ENCODE data around the gene RERE.
A peak's percentile ranks its signal among the peaks of the same experiment; 100 is the strongest.

The RERE gene

DNA sequence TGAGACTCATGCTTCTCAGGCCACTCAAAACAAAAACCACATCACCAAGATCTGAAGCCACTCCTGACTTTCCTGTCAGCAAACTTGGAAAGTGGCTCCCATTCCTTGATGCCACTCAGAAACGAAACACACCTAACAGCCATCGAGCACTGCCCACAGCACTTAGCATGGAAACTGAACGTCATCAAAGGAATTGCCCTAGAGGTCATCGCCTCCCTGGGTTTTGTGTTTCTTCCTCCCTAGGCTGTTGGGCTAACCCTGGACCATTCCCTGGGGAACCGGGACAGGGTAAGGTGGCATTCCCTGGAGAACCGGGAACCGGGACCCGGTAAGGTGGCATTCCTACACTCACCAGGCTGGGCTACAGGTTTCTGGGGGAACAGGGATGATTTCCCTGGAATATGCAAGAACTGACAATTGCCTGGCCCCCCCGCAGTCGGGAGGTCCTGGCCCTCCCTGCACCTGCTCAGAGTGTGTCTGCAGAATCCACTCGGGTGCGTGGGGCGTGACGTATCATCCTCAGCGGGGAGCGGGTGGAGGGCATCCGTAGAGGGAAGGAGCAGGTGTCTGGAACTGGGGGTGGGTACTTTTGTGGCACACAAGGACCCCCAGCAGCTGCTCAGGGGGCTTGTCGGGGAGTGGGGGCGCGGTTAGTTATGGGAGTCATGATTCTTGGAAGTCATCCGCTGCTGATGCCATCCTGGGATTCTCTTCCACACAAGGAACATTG is 469.2 kb downstream of the RERE start:
- TF ChIP-seq JUND (IDR thresholded peaks at IDR 0.05; ENCODE audit: low read depth), result no peak
- no peak for DNase-seq (ENCODE audit: low read depth in 1 of 2, low spot score in 1 of 2)
- in situ Hi-C loops (cut with HindIII; ENCODE audit: low pct_unique_long_range_greater_than_20kb, low sequenced_read_pairs), result no loop called here

DNA sequence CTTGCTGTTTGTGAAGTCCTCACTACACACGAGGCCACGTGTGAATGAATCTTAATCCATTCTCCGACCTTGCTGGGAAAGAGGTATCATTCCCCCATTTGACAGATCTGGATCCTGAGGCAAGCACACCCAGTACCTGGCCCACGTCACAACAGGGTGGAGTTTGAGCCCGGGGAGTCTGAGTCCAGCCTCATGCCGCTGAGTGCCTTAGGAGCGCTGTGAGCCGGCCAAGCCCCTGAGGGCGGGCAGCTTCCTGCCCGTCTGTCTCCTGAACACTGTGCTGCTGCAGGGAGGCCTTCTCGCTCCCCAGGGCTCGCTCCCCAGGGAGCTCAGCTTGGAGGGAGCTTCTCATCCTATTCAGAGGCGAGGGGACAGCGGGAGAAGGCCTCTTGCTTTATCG is 469.8 kb downstream of the RERE start:
- no peak for DNase-seq (ENCODE audit: low read depth in 1 of 2, low spot score in 1 of 2)
- in situ Hi-C loops (cut with HindIII; ENCODE audit: low pct_unique_long_range_greater_than_20kb, low sequenced_read_pairs), result no loop called here
- no peak for TF ChIP-seq JUND (IDR thresholded peaks at IDR 0.05; ENCODE audit: low read depth)

DNA sequence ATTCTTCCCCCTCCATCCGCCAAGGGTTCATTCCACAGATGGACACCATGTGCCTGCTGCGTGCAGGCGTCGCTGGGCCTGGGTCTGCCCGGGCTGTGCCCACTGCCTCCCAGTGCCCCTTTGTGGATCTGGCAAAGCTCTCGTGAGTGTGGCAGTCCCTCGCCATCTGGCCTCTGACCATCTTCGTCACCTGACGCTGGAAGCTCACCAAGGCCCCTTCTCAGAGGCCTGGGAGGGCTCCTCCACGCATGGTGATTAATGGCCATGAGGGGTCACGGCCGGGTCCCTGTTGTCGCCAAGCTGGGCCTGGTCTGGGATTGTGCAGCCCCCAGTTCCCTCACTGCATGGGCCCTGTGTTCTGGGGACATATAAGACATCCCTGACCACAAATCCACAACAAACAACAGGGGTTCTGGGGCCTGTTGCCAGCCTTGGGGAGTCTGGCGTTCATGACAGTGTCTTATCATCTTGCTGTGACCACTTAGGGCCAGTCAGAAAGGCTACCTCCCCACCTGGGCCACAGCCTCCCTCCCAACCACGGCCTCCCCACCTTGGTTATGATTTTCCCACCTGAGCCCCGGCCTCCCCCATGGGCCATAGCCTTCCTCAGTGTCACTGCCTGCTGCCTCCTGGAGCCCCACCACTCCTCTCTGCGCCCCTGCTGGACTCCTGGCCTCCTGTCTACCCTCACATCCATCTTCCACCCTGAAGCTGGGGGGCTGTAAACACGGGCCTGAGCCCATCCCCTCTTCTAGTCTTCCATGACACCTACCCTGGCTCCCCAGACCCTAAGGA is 471.6 kb downstream of the RERE start:
- TF ChIP-seq JUND (IDR thresholded peaks at IDR 0.05; ENCODE audit: low read depth), result no peak
- no peak for DNase-seq (ENCODE audit: low read depth in 1 of 2, low spot score in 1 of 2)
- in situ Hi-C loops (cut with HindIII; ENCODE audit: low pct_unique_long_range_greater_than_20kb, low sequenced_read_pairs), result no loop called here

DNA sequence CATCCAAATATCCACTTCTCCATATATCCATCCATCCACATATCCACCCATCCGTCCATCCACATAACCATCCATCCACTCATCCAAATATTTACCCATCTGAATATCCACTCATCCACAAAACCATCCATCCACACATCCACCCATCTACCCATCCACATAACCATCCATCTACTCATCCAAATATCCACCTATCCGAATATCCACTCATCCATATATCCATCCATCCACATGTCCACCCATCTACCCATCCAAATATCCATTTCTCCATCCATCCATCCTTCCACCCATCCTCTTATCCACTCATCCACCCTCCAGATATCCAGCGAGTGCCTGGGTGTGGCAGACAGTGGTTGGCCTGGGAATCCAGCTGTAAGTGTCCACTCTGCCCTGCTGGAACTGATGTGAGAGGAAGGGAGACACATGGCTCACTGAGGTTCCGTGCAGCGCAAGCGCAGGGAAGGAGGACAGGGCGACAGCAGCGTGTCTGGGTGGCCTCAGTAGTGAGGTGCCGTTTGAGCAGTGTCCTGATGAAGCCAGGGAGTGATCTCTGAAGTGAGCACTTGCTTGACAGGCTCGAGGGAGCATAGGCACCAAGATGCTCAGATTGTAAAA is 472.4 kb downstream of the RERE start:
- in situ Hi-C loops (cut with HindIII; ENCODE audit: low pct_unique_long_range_greater_than_20kb, low sequenced_read_pairs), result no loop called here
- no peak for DNase-seq (ENCODE audit: low read depth in 1 of 2, low spot score in 1 of 2)
- TF ChIP-seq JUND (IDR thresholded peaks at IDR 0.05; ENCODE audit: low read depth), result no peak

DNA sequence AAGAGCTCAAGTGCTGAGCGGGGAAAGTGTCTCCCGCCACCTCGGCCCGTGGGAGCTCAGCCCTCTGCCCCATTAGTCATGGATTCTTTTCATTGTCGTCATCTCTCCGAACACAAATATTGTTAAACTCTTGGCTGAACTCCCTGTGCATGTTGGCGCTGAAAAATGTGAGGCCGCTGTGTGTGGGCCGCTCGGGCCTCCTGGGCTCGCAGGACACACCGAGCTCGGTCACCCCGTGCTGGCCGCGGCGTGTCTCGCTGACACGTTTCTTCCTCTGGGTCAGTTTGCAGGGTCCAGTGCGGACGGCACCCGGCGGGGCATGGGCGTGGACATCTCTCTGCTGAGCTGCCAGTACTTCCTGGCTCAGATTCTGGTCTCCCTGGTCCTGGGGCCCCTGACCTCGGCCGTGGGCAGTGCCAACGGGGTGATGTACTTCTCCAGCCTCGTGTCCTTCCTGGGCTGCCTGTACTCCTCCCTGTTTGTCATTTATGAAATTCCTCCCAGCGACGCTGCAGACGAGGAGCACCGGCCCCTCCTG is 473.9 kb downstream of the RERE start:
- in situ Hi-C loops (cut with HindIII; ENCODE audit: low pct_unique_long_range_greater_than_20kb, low sequenced_read_pairs), result no loop called here
- DNase-seq (ENCODE audit: low read depth in 1 of 2, low spot score in 1 of 2), result peak; percentile 42 to 70
- no peak for TF ChIP-seq JUND (IDR thresholded peaks at IDR 0.05; ENCODE audit: low read depth)

DNA sequence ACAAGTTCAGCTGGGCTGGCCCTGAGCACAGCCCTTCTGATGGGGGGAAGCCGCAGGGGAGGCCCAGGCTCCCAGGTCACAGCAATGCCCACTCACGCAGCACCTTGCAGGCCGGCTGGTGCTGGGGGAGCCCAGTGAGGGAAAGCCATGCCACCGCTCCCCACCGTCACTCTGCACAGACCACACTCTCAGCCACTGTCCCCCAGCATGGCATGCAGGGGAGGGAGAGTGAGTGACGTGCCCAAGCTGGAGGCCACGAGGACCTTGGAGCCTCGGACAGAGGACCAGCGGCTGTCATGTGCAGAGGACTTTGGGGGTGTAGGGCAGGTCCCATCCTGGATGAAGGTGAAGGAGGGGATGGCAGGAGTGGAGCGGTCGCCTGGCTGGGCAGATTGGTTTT is 474.4 kb downstream of the RERE start:
- in situ Hi-C loops (cut with HindIII; ENCODE audit: low pct_unique_long_range_greater_than_20kb, low sequenced_read_pairs), result no loop called here
- TF ChIP-seq JUND (IDR thresholded peaks at IDR 0.05; ENCODE audit: low read depth), result no peak
- no peak for DNase-seq (ENCODE audit: low read depth in 1 of 2, low spot score in 1 of 2)

DNA sequence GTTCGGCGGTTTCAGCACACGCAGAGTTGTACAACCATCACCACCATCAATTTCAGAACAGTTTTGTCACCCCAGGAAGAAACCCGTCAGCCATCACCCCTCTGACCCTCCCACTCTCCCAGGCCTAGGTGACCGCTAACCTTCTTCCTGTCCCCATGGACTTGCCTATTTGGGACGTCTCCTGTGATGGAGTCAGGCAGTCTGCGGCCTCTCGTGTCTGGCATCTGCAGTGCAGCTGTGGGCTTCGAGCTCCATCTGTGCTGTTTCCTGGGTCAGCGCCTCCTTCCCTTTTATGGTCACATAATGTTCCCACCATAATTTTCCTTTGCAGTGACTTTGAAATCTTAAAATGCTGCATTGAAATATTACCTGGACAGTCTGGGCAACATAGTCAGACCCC is 475.1 kb downstream of the RERE start:
- DNase-seq (ENCODE audit: low read depth in 1 of 2, low spot score in 1 of 2), result no peak
- in situ Hi-C loops (cut with HindIII; ENCODE audit: low pct_unique_long_range_greater_than_20kb, low sequenced_read_pairs), result no loop called here
- TF ChIP-seq JUND (IDR thresholded peaks at IDR 0.05; ENCODE audit: low read depth), result no peak

DNA sequence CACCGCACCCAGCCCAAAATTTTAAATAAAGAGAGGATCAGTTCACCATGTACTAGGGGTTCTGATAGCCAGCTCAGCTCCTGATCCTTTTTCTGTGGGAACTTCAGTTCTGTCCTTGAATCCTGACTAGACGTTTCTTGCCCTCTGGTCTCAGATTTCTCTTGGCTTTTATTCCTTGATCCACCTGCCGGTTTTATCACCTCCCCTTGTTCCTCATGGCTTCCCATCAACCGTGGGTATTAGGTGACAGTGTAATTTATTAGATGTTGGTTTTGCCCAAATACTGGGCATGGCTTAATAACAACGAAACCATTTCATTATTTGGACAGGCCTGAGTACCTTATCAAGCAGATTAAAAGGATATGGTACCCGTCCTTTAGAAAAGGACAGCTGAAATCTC is 477.0 kb downstream of the RERE start:
- TF ChIP-seq JUND (IDR thresholded peaks at IDR 0.05; ENCODE audit: low read depth), result no peak
- in situ Hi-C loops (cut with HindIII; ENCODE audit: low pct_unique_long_range_greater_than_20kb, low sequenced_read_pairs), result no loop called here
- no peak for DNase-seq (ENCODE audit: low read depth in 1 of 2, low spot score in 1 of 2)

DNA sequence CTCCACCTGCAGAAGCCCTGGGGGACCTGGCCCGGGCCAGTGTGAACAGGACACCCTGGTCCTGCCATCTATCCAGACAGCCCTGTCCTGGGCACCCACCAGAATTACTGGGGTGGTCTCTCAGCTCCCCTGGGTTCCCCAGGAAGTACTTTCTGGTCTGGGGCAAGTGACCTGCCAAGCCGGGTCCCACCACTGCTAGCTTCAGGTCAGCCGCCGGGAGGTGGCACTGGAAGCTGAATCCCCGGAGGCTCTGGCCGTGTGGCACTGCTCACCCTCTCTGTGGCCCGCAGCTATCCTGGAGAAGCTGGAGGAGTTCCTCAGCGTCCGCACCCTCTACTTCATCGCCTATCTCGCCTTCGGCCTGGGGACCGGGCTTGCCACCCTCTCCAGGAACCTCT is 478.2 kb downstream of the RERE start:
- DNase-seq (ENCODE audit: low read depth in 1 of 2, low spot score in 1 of 2), result no peak
- in situ Hi-C loops (cut with HindIII; ENCODE audit: low pct_unique_long_range_greater_than_20kb, low sequenced_read_pairs), result no loop called here
- TF ChIP-seq JUND (IDR thresholded peaks at IDR 0.05; ENCODE audit: low read depth), result no peak

DNA sequence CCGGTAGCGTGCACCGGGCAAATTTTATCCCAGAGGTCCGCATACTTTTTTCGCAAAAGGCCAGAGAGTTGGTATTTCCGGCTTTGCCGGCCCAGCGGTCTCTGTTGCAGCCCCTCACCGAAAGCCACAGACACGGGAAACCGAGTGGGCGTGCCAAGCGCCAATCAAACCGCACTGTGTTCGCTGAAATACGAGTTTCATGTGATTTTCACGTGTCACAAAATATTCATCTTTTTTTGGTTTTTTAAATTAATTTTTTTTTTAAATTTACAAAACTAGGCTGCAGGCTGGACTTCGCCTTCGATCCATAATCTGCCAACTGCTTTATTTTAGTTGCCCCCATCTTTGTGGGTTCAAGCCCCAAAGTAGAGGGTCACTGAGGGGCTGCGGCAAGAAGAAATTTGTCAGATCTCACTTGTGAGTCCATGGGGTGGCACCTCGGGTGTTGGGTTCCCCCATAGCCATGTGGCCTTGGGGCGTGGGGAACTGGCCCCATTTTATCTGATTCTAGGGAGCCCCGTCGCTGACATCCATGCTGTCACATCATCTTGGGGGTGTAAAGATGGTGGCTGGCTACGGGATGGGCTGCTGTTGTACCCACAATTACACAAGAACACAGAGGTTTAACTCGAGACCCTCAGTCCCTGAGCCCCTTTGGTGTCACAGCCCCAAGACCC is 478.8 kb downstream of the RERE start:
- DNase-seq (ENCODE audit: low read depth in 1 of 2, low spot score in 1 of 2), result no peak
- in situ Hi-C loops (cut with HindIII; ENCODE audit: low pct_unique_long_range_greater_than_20kb, low sequenced_read_pairs), result no loop called here
- no peak for TF ChIP-seq JUND (IDR thresholded peaks at IDR 0.05; ENCODE audit: low read depth)

DNA sequence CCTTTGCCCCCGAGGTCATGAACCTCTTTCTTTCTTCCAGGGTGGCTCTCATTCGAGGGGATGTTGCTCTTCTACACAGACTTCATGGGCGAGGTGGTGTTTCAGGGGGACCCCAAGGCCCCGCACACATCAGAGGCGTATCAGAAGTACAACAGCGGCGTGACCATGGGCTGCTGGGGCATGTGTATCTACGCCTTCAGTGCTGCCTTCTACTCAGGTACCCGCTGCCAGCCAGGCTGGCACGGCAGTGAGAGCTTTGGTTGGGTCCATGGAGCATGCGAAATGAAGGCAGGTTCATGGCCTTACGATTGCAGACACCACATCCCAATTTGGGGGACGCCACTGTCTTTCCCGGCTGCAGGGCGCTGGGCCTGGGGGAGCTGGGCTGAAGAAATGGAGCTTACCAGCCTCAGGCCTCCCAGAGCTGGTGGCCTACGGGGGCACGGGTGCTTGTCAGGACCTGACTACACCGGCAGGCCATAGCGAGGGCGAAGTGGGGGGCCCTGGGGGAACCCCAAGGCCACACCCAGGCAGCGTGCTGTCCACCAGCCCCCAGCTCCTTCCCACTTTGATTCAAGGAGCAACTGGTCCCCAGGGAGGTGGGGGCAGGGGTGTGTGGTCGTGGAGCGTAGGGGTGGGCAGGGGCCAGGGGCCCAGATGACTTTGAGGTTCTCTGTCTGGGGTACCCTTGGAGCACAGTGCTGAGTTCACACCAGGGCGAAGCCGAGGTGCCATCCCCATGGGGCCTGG is 479.5 kb downstream of the RERE start:
- no peak for DNase-seq (ENCODE audit: low read depth in 1 of 2, low spot score in 1 of 2)
- no peak for TF ChIP-seq JUND (IDR thresholded peaks at IDR 0.05; ENCODE audit: low read depth)
- in situ Hi-C loops (cut with HindIII; ENCODE audit: low pct_unique_long_range_greater_than_20kb, low sequenced_read_pairs), result no loop called here

DNA sequence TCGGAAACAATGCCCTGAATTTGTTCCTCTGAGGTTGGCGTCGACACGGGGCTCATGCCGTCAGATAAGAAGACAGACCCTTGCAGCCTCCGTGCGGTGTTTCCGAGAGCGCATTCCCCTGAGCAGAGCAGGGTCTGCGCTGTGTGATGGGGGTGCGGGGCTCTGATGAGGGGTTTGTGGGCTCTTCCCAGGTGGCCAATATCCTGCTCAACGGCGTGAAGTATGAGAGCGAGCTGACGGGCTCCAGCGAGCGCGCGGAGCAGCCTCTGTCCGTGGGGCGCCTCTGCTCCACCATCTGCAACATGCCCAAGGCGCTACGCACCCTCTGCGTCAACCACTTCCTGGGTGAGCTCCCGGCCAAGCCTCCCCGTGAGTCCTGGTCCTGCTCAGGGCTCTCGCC is 482.2 kb downstream of the RERE start:
- TF ChIP-seq JUND (IDR thresholded peaks at IDR 0.05; ENCODE audit: low read depth), result no peak
- in situ Hi-C loops (cut with HindIII; ENCODE audit: low pct_unique_long_range_greater_than_20kb, low sequenced_read_pairs), result no loop called here
- DNase-seq (ENCODE audit: low read depth in 1 of 2, low spot score in 1 of 2), result no peak
